ENCODE data around the gene TRMU. TPM values are rescaled to one million over a fixed set of nuclear protein-coding genes. Genes with fewer than 3 reads are reported as not detected.

The TRMU gene
- 10 to 100 TPM; 92.0 to 92.2 TPM for total RNA-seq

DNA sequence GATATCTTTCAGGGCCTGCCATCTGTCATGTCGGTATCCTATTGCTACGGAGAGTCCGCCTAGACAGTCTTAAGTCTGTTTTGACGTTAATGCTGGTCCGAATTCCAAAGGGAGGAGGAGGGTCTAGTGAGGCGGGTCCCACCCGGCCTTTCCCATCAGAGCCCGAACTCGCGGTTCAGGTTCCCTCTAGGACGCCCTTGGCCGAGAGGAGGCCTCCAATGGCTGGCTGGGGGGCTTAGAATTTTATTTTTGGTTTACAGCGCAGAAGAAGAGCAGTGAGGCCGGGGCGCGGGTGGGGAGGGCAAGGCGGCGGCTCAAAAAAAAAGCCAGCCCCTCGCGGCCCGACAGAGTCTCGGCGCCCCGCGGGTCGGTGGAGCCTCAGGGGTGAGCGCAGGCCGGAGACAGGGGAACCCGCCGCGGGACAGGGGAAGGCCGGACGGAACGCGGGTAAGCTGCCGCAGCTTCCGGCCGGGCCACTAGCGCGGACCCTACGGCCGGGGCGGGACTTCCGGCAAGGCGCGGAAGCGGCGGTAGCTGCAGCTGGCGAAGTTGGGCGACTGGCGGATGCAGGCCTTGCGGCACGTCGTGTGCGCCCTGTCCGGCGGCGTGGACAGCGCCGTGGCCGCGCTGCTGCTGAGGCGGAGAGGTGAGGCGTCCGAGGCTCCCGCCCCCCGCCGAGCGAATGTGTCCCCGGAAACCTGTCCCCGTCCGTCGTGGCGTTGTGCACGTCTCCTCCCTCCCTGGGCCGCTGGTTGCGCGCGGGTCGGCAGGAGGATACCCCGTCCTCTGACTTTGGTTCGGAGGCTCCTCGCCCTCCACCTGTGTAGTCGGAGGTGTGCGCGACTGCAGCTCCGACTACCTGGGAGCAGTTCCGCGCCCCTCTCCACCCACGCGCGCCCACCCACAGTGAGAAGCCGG, at the start of gene TRMU:
Gene TRMU, plus strand, starts transcription at position 514 of the 918 bp plus-strand sequence. Its CDS starts 51 bp downstream, at position 565.
- Mint-ChIP-seq H3K9me3 (no peaks in the 10 kb centered on the region), H3K36me3 (ENCODE audit: low read depth) (peaks cover 44% of the 10 kb centered on the region), H3K27me3 (no peaks in the 10 kb centered on the region), H3K27ac (peak within 1 kb of the TSS; percentile 98), H3K4me1 (peaks cover 29% of the 10 kb centered on the region), H3K4me3 (peak within 1 kb of the TSS; percentile 95)
- peak; percentile 95 for ATAC-seq (replicated peaks)

DNA sequence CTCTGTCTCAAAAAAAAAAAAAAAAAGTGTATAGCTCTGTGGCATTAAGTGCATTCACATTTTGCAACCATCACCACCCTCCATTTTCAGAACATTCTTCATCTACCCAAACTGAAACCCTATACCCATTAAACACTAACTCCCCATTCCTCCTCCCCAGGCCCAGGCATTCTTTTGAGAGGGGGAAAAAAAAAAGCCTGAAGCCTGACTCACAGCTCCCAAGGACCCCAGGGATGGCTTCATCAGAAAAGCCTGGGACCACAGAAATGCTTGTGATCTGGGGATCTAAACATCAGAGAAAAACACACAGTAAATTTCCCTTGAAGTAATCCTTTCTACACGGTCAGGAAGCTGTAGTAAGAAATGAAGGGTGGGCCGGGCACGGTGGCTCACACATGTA, 49.5 kb upstream of the TRMU start:
- Mint-ChIP-seq H3K27me3 (no peaks in the 10 kb centered on the region), H3K4me1 (peaks cover 9% of the 10 kb centered on the region), H3K27ac (no peak overlapping the region), H3K9me3 (no peaks in the 10 kb centered on the region), H3K36me3 (ENCODE audit: low read depth) (peaks cover 18% of the 10 kb centered on the region), H3K4me3 (no peak overlapping the region)
- no peak for ATAC-seq (replicated peaks)

- H3K27me3 Mint-ChIP-seq, result no peaks in the 10 kb centered on the region
- peaks cover 9% of the 10 kb centered on the region for H3K4me1 Mint-ChIP-seq
- H3K27ac Mint-ChIP-seq, result peak overlapping the region; percentile 90
- H3K36me3 Mint-ChIP-seq (ENCODE audit: low read depth), result peaks cover 19% of the 10 kb centered on the region
- peaks cover 2% of the 10 kb centered on the region for H3K9me3 Mint-ChIP-seq
- ATAC-seq (replicated peaks), result no peak
- H3K4me3 Mint-ChIP-seq, result peak overlapping the region; percentile 77
Observed at GRCh38 chr22:46286941-46287872, 48.3 kb upstream of the TRMU start.

GRCh38 chr22:46287873-46288751, 47.4 kb upstream of the TRMU start:
- H3K9me3 Mint-ChIP-seq, result peaks cover 5% of the 10 kb centered on the region
- H3K4me3 Mint-ChIP-seq, result peak overlapping the region; percentile 77
- ATAC-seq (replicated peaks), result peak; percentile 92
- H3K27me3 Mint-ChIP-seq, result no peaks in the 10 kb centered on the region
- peaks cover 23% of the 10 kb centered on the region for H3K36me3 Mint-ChIP-seq (ENCODE audit: low read depth)
- H3K27ac Mint-ChIP-seq, result peak overlapping the region; percentile 90
- H3K4me1 Mint-ChIP-seq, result peaks cover 9% of the 10 kb centered on the region

DNA sequence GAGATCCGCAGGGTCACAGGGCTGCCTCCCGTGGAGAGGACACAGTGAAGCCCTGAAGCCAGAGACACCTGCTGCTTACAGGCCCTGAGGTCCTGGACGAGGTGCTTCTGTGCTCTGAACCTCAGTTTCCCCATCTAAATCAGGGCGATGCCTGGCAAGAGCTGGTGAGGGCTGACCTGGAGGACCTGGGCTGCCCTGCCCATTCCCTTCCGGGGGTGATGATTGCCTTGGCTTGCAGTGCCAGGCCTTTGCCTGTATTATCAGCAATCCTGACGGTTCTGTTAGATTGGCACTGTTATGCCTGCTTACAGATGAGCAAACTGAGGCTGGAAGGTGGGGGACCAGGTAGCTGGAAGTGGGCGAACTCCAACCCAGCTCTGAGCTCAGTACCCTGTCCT, 46.7 kb upstream of the TRMU start:
- ATAC-seq (replicated peaks), result no peak
- Mint-ChIP-seq H3K4me3 (peak overlapping the region; percentile 77), H3K27ac (peak overlapping the region; percentile 90), H3K36me3 (ENCODE audit: low read depth) (peaks cover 22% of the 10 kb centered on the region), H3K27me3 (no peaks in the 10 kb centered on the region), H3K4me1 (peaks cover 9% of the 10 kb centered on the region), H3K9me3 (peaks cover 5% of the 10 kb centered on the region)

- Mint-ChIP-seq H3K27me3 (no peaks in the 10 kb centered on the region), H3K9me3 (peaks cover 5% of the 10 kb centered on the region), H3K27ac (no peak overlapping the region), H3K36me3 (ENCODE audit: low read depth) (peaks cover 17% of the 10 kb centered on the region), H3K4me3 (no peak overlapping the region), H3K4me1 (peaks cover 9% of the 10 kb centered on the region)
- ATAC-seq (replicated peaks), result no peak
Observed at GRCh38 chr22:46289244-46289891, 46.1 kb upstream of the TRMU start.

DNA sequence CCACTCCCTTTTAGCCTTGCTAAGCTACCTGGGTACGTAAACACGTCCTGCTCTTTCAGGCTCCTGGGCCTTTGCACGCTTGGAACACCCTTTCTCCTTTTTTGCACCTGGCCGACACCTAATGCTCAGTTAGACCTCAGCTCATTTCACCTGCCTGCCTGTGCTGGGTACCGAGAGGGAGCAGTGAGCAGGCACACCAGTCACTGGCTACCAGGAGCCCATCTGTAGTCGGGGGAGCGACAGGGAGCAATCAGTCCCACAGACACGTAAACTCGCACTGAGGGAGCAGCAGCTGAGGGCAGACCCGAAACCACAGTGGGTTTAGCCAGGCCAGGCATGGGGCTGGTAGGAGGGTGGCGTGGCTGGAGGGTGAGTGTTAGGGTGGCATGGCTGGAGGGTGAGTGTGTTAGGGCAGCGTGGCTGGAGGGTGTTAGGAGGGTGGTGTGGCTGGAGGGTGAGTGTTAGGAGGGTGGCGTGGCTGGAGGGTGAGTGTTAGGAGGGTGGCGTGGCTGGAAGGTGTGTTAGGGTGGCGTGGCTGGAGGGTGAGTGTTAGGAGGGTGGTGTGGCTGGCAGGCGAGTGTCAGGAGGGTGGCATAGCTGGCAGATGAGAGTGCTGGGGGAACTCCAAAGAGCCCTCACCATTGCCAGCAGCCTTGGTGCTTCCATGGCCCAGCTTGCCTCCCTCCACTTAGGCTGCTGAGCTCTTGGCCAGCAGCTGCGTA, 45.2 kb upstream of the TRMU start:
- no peaks in the 10 kb centered on the region for H3K27me3 Mint-ChIP-seq
- peak overlapping the region; percentile 33 for H3K27ac Mint-ChIP-seq
- H3K4me3 Mint-ChIP-seq, result no peak overlapping the region
- H3K36me3 Mint-ChIP-seq (ENCODE audit: low read depth), result peaks cover 15% of the 10 kb centered on the region
- peaks cover 5% of the 10 kb centered on the region for H3K9me3 Mint-ChIP-seq
- H3K4me1 Mint-ChIP-seq, result peaks cover 9% of the 10 kb centered on the region
- no peak for ATAC-seq (replicated peaks)

- Mint-ChIP-seq H3K27ac (peak overlapping the region; percentile 33), H3K27me3 (no peaks in the 10 kb centered on the region), H3K4me1 (peaks cover 12% of the 10 kb centered on the region), H3K36me3 (ENCODE audit: low read depth) (peaks cover 12% of the 10 kb centered on the region), H3K4me3 (no peak overlapping the region), H3K9me3 (peaks cover 5% of the 10 kb centered on the region)
- ATAC-seq (replicated peaks), result no peak
Observed at GRCh38 chr22:46290843-46291785, 44.4 kb upstream of the TRMU start.

GRCh38 chr22:46292173-46292572, 43.3 kb upstream of the TRMU start:
- peaks cover 16% of the 10 kb centered on the region for H3K4me1 Mint-ChIP-seq
- H3K4me3 Mint-ChIP-seq, result no peak overlapping the region
- no peak for ATAC-seq (replicated peaks)
- H3K9me3 Mint-ChIP-seq, result peaks cover 5% of the 10 kb centered on the region
- H3K27ac Mint-ChIP-seq, result no peak overlapping the region
- no peaks in the 10 kb centered on the region for H3K27me3 Mint-ChIP-seq
- peaks cover 16% of the 10 kb centered on the region for H3K36me3 Mint-ChIP-seq (ENCODE audit: low read depth)

DNA sequence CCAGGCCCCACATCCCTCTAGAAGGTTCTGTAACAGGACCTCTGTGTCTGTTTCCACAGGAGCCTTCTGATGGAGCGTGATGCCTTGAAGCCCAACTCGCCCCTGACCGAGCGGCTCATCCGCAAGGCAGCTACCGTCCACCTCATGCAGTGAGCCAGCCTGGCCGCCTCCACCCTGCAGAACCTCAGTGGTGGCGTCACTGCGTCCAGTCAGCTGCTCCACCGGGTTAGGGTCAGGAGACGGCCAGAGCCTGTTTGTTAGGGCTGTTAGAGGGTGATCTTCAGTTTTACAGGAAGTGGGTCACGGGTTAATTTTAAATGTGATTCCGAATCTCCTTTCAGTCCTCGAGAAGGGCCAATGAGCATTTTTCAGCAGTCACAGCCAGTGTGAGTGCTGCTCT, 42.8 kb upstream of the TRMU start:
- Mint-ChIP-seq H3K27ac (no peak overlapping the region), H3K36me3 (ENCODE audit: low read depth) (peaks cover 15% of the 10 kb centered on the region), H3K9me3 (peaks cover 5% of the 10 kb centered on the region), H3K4me3 (no peak overlapping the region), H3K4me1 (peaks cover 11% of the 10 kb centered on the region), H3K27me3 (no peaks in the 10 kb centered on the region)
- ATAC-seq (replicated peaks), result no peak

GRCh38 chr22:46293577-46294260, 41.8 kb upstream of the TRMU start:
- no peak for ATAC-seq (replicated peaks)
- Mint-ChIP-seq H3K4me3 (no peak overlapping the region), H3K9me3 (peaks cover 5% of the 10 kb centered on the region), H3K27ac (peak overlapping the region; percentile 10), H3K36me3 (ENCODE audit: low read depth) (peaks cover 19% of the 10 kb centered on the region), H3K27me3 (peaks cover 2% of the 10 kb centered on the region), H3K4me1 (peaks cover 12% of the 10 kb centered on the region)

- Mint-ChIP-seq H3K9me3 (peaks cover 5% of the 10 kb centered on the region), H3K36me3 (ENCODE audit: low read depth) (peaks cover 30% of the 10 kb centered on the region), H3K27me3 (peaks cover 4% of the 10 kb centered on the region), H3K4me3 (peak overlapping the region; percentile 95), H3K4me1 (peaks cover 15% of the 10 kb centered on the region), H3K27ac (no peak overlapping the region)
- ATAC-seq (replicated peaks), result no peak
Observed at GRCh38 chr22:46294784-46295183, 40.7 kb upstream of the TRMU start.
